ENCODE measurements around the gene HTR4.
"Not testable (repeated sequence)": the region's sequence is repeated elsewhere in the genome, so short reads cannot be mapped to it uniquely, and the experiment has no call there.

HTR4 gene

GRCh38 chr5:148532969-148533670 is 121.2 kb downstream of the HTR4 start:
- H3K36me3 ChIP-seq (ENCODE audit: insufficient read depth, low read length) = no peaks in the 10 kb centered on the region
- no peaks in the 10 kb centered on the region; the same call in 1 of the 2 replicates for H3K9me3 ChIP-seq (ENCODE audit: insufficient read depth, low read depth, low read length)
- H2AFZ ChIP-seq (ENCODE audit: low read length) = no peak overlapping the region
- H3K4me3 ChIP-seq (ENCODE audit: low read length, poor library complexity, severe bottlenecking) = no peak overlapping the region
- H3K79me2 ChIP-seq (ENCODE audit: insufficient read depth, low read length) = no peaks in the 10 kb centered on the region
- H3K4me1 ChIP-seq (ENCODE audit: insufficient read depth, low read length, poor library complexity, severe bottlenecking) = no peaks in the 10 kb centered on the region
- H3K9me2 ChIP-seq (replicated peaks; ENCODE audit: low read depth, low read length) = no peaks in the 10 kb centered on the region
- no peak for TF ChIP-seq EZH2phosphoT487 (IDR thresholded peaks at IDR 0.05; ENCODE audit: borderline replicate concordance)
- TF ChIP-seq CTCF (conservative IDR thresholded peaks at IDR 0.05; ENCODE audit: low read length) = no peak
- H3K27me3 ChIP-seq (ENCODE audit: insufficient read depth, low read length, poor library complexity, severe bottlenecking) = no peaks in the 10 kb centered on the region
- H3K4me2 ChIP-seq (ENCODE audit: low read depth, low read length, poor library complexity, severe bottlenecking) = no peak overlapping the region
- H3K9ac ChIP-seq (ENCODE audit: low read depth, low read length, poor library complexity, severe bottlenecking) = no peak overlapping the region
- no peaks in the 10 kb centered on the region for H4K20me1 ChIP-seq (ENCODE audit: insufficient read depth, low read length, poor library complexity, severe bottlenecking)
- H3F3A ChIP-seq (ENCODE audit: low read depth) = no peaks in the 10 kb centered on the region

- H4K20me1 ChIP-seq (ENCODE audit: insufficient read depth, low read length, poor library complexity, severe bottlenecking); H3K9ac ChIP-seq (ENCODE audit: low read depth, low read length, poor library complexity, severe bottlenecking); H3K27me3 ChIP-seq (ENCODE audit: insufficient read depth, low read length, poor library complexity, severe bottlenecking); H3K9me2 ChIP-seq (replicated peaks; ENCODE audit: low read depth, low read length); H3K4me3 ChIP-seq (ENCODE audit: low read length, poor library complexity, severe bottlenecking); H3F3A ChIP-seq (ENCODE audit: low read depth); H3K9me3 ChIP-seq (ENCODE audit: insufficient read depth, low read depth, low read length); H3K36me3 ChIP-seq (ENCODE audit: insufficient read depth, low read length); H3K4me2 ChIP-seq (ENCODE audit: low read depth, low read length, poor library complexity, severe bottlenecking); H3K79me2 ChIP-seq (ENCODE audit: insufficient read depth, low read length); H2AFZ ChIP-seq (ENCODE audit: low read length); H3K4me1 ChIP-seq (ENCODE audit: insufficient read depth, low read length, poor library complexity, severe bottlenecking): not testable (repeated sequence)
Measured at GRCh38 chr5:148529450-148529849, 124.9 kb downstream of the HTR4 start.

DNA sequence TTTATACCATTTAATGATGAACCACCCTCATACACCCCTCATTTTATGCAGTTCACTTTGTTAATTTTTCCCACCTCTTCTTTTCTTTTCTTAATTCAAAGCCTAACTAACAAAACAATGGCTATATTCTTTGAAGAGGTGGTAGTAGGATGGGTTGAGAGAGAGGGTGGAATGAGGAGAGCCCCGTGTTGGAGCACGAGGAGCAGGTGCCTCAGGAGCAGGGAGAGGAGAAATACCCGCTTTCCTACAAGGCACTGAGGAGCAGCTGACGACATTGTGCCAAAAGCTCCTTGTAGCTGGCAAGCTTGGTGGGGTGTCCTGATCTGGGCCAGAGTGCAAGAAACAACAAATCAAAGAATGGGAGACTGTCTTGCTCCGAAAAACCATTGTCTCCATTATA is 129.6 kb downstream of the HTR4 start:
- H2AFZ ChIP-seq (ENCODE audit: low read length) = no peak overlapping the region
- no peak overlapping the region for H3K4me3 ChIP-seq (ENCODE audit: low read length, poor library complexity, severe bottlenecking)
- H3K9me3 ChIP-seq (ENCODE audit: insufficient read depth, low read depth, low read length) = no peaks in the 10 kb centered on the region; the same call in 1 of the 2 replicates
- no peaks in the 10 kb centered on the region for H3F3A ChIP-seq (ENCODE audit: low read depth)
- no peak overlapping the region for H3K9ac ChIP-seq (ENCODE audit: low read depth, low read length, poor library complexity, severe bottlenecking)
- no peaks in the 10 kb centered on the region for H3K4me1 ChIP-seq (ENCODE audit: insufficient read depth, low read length, poor library complexity, severe bottlenecking)
- H3K27me3 ChIP-seq (ENCODE audit: insufficient read depth, low read length, poor library complexity, severe bottlenecking) = no peaks in the 10 kb centered on the region
- no peak overlapping the region for H3K4me2 ChIP-seq (ENCODE audit: low read depth, low read length, poor library complexity, severe bottlenecking)
- no peaks in the 10 kb centered on the region for H3K9me2 ChIP-seq (replicated peaks; ENCODE audit: low read depth, low read length)
- TF ChIP-seq CTCF (conservative IDR thresholded peaks at IDR 0.05; ENCODE audit: low read length) = no peak
- no peak for TF ChIP-seq EZH2phosphoT487 (IDR thresholded peaks at IDR 0.05; ENCODE audit: borderline replicate concordance)
- no peaks in the 10 kb centered on the region for H4K20me1 ChIP-seq (ENCODE audit: insufficient read depth, low read length, poor library complexity, severe bottlenecking)
- no peaks in the 10 kb centered on the region for H3K36me3 ChIP-seq (ENCODE audit: insufficient read depth, low read length)
- H3K79me2 ChIP-seq (ENCODE audit: insufficient read depth, low read length) = no peaks in the 10 kb centered on the region

- Histone ChIP-seq H3K79me2 (ENCODE audit: insufficient read depth, low read length) (no peaks in the 10 kb centered on the region), H3K27me3 (ENCODE audit: insufficient read depth, low read length, poor library complexity, severe bottlenecking) (no peaks in the 10 kb centered on the region), H3K36me3 (ENCODE audit: insufficient read depth, low read length) (no peaks in the 10 kb centered on the region), H4K20me1 (ENCODE audit: insufficient read depth, low read length, poor library complexity, severe bottlenecking) (no peaks in the 10 kb centered on the region), H3K9me2 (replicated peaks; ENCODE audit: low read depth, low read length) (no peaks in the 10 kb centered on the region), H2AFZ (ENCODE audit: low read length) (no peak overlapping the region), H3K4me2 (ENCODE audit: low read depth, low read length, poor library complexity, severe bottlenecking) (no peak overlapping the region), H3K4me1 (ENCODE audit: insufficient read depth, low read length, poor library complexity, severe bottlenecking) (no peaks in the 10 kb centered on the region), H3F3A (ENCODE audit: low read depth) (no peaks in the 10 kb centered on the region), H3K4me3 (ENCODE audit: low read length, poor library complexity, severe bottlenecking) (no peak overlapping the region), H3K9me3 (ENCODE audit: insufficient read depth, low read depth, low read length) (no peaks in the 10 kb centered on the region), H3K9ac (ENCODE audit: low read depth, low read length, poor library complexity, severe bottlenecking) (no peak overlapping the region)
- TF ChIP-seq EZH2phosphoT487 (IDR thresholded peaks at IDR 0.05; ENCODE audit: borderline replicate concordance) = no peak
- TF ChIP-seq CTCF (conservative IDR thresholded peaks at IDR 0.05; ENCODE audit: low read length) = peak; percentile 36
Measured at GRCh38 chr5:148523139-148523538, 131.2 kb downstream of the HTR4 start.
